ENCODE data around the gene MCOLN2. TPM values are rescaled to one million over a fixed set of nuclear protein-coding genes. Genes with fewer than 3 reads are reported as not detected.

Gene MCOLN2
- total RNA-seq, 1 experiment from 2014 or later = 11.3 TPM

GRCh38 chr1:85025940-85026339 lies 29.0 kb upstream of the MCOLN2 start:
- POLR2A ChIA-PET = no interaction called here
- Histone ChIP-seq H3K79me2 (ENCODE audit: insufficient read depth, low read length) (no peaks in the 10 kb centered on the region), H3K4me3 (replicated peaks in 1 of 2; ENCODE audit: low read depth in 1 of 2, low read length in 2 of 2) (no peak overlapping the region), H3K9ac (ENCODE audit: low read length) (no peak overlapping the region), H4K20me1 (ENCODE audit: insufficient read depth) (no peaks in the 10 kb centered on the region), H3K9me2 (ENCODE audit: insufficient read depth) (no peaks in the 10 kb centered on the region), H2AFZ (ENCODE audit: low read depth, low read length, poor library complexity, severe bottlenecking) (no peak overlapping the region), H3K27me3 (ENCODE audit: insufficient read depth, low read length) (no peaks in the 10 kb centered on the region), H3K4me1 (ENCODE audit: control insufficient read depth in 1 of 2, insufficient read depth in 2 of 2, low read length in 2 of 2) (no peaks in the 10 kb centered on the region), H3K36me3 (ENCODE audit: control insufficient read depth in 1 of 2, insufficient read depth in 2 of 2, low read length in 2 of 2) (peaks cover 0 to 5% of the 10 kb centered on the region in 2 experiments; a peak in 1 of 4 replicates), H3K4me2 (ENCODE audit: low read length) (no peak overlapping the region), H3K27ac (ENCODE audit: low read depth, low read length) (no peak overlapping the region), H3K9me3 (ENCODE audit: control insufficient read depth in 1 of 2, insufficient read depth in 1 of 2, low read depth in 1 of 2, low read length in 2 of 2) (no peaks in the 10 kb centered on the region)
- DNase-seq (ENCODE audit: low read depth, low spot score) (no peak), ATAC-seq (no peak)
- CTCF ChIA-PET = interaction anchor here (1.4 to 2.9 kb wide), 2 partner anchors 78 to 81 kb away, joined by 3 to 15 read pairs; no protein-coding TSS in a partner anchor
- RAD21 ChIA-PET (ENCODE audit: low non-redundant PET in 1 of 2, low total read pairs in 2 of 2, uncharacterized antibody in 2 of 2, unreplicated experiment in 2 of 2) = no interaction called here
- no TSS peak for BruUV-seq (replicated peaks)
- TF ChIP-seq, protein P1, sequence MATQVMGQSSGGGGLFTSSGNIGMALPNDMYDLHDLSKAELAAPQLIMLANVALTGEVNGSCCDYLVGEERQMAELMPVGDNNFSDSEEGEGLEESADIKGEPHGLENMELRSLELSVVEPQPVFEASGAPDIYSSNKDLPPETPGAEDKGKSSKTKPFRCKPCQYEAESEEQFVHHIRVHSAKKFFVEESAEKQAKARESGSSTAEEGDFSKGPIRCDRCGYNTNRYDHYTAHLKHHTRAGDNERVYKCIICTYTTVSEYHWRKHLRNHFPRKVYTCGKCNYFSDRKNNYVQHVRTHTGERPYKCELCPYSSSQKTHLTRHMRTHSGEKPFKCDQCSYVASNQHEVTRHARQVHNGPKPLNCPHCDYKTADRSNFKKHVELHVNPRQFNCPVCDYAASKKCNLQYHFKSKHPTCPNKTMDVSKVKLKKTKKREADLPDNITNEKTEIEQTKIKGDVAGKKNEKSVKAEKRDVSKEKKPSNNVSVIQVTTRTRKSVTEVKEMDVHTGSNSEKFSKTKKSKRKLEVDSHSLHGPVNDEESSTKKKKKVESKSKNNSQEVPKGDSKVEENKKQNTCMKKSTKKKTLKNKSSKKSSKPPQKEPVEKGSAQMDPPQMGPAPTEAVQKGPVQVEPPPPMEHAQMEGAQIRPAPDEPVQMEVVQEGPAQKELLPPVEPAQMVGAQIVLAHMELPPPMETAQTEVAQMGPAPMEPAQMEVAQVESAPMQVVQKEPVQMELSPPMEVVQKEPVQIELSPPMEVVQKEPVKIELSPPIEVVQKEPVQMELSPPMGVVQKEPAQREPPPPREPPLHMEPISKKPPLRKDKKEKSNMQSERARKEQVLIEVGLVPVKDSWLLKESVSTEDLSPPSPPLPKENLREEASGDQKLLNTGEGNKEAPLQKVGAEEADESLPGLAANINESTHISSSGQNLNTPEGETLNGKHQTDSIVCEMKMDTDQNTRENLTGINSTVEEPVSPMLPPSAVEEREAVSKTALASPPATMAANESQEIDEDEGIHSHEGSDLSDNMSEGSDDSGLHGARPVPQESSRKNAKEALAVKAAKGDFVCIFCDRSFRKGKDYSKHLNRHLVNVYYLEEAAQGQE (IDR thresholded peaks at IDR 0.05; ENCODE audit: low read depth) = no peak
- intact Hi-C loops (cut with micrococcal nuclease) = no loop called here

DNA sequence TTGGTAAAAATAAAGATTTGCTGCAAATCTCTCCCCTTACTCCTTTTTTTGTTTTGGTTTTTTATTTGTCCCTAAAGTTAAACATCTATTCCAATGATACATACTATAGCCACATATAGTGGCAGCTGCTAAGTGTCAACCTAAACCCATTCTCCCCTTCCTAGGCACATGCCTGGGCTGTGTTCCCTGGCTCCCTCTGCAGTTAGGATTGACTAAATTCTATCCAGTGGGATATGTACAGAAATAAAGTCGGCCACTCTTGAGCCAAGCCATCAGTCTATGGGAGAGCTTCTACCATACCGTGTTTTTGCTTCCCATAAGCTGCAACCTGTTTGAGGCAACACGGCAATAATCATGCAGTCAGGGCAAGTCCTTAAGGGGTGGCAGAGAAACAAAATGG lies 27.8 kb upstream of the MCOLN2 start:
- RAD21 ChIA-PET (ENCODE audit: low non-redundant PET in 1 of 2, low total read pairs in 2 of 2, uncharacterized antibody in 2 of 2, unreplicated experiment in 2 of 2) = no interaction called here
- Histone ChIP-seq H3K79me2 (ENCODE audit: insufficient read depth, low read length) (no peaks in the 10 kb centered on the region), H3K9ac (ENCODE audit: low read length) (no peak overlapping the region), H3K27ac (ENCODE audit: low read depth, low read length) (no peak overlapping the region), H3K4me2 (ENCODE audit: low read length) (no peak overlapping the region), H2AFZ (ENCODE audit: low read depth, low read length, poor library complexity, severe bottlenecking) (no peak overlapping the region), H3K9me3 (ENCODE audit: control insufficient read depth in 1 of 2, insufficient read depth in 1 of 2, low read depth in 1 of 2, low read length in 2 of 2) (no peaks in the 10 kb centered on the region), H3K36me3 (ENCODE audit: control insufficient read depth in 1 of 2, insufficient read depth in 2 of 2, low read length in 2 of 2) (peaks cover 0 to 5% of the 10 kb centered on the region in 2 experiments; a peak in 1 of 4 replicates), H3K4me3 (replicated peaks in 1 of 2; ENCODE audit: low read depth in 1 of 2, low read length in 2 of 2) (no peak overlapping the region), H3K4me1 (ENCODE audit: control insufficient read depth in 1 of 2, insufficient read depth in 2 of 2, low read length in 2 of 2) (no peaks in the 10 kb centered on the region), H4K20me1 (ENCODE audit: insufficient read depth) (no peaks in the 10 kb centered on the region), H3K27me3 (ENCODE audit: insufficient read depth, low read length) (no peaks in the 10 kb centered on the region), H3K9me2 (ENCODE audit: insufficient read depth) (no peaks in the 10 kb centered on the region)
- DNase-seq (ENCODE audit: low read depth, low spot score) (no peak), ATAC-seq (peak; percentile 80)
- no TSS peak for BruUV-seq (replicated peaks)
- TF ChIP-seq EZH2phosphoT487 (IDR thresholded peaks at IDR 0.05; ENCODE audit: borderline replicate concordance) = no peak
- TF ChIP-seq EGR1 (IDR thresholded peaks at IDR 0.05; ENCODE audit: low read depth) = no peak
- no peak for TF ChIP-seq EZH2 (IDR thresholded peaks at IDR 0.05)
- TF ChIP-seq MAX (IDR thresholded peaks at IDR 0.05) = peak; percentile 37; the same call in 1 of the 2 replicates
- TF ChIP-seq RAD21 (IDR thresholded peaks at IDR 0.05; ENCODE audit: low read depth) = peak; percentile 32
- peak; percentile 15 to 23 (median 22); a peak in 3 of 6 replicates for TF ChIP-seq CTCF (IDR thresholded peaks at IDR 0.05 in 2 of 3, conservative IDR thresholded peaks at IDR 0.05 in 1 of 3; ENCODE audit: borderline replicate concordance in 1 of 3, insufficient read depth in 1 of 3, low read depth in 2 of 3, low read length in 2 of 3)
- intact Hi-C loops (cut with micrococcal nuclease) = no loop called here
- POLR2A ChIA-PET = no interaction called here
- CTCF ChIA-PET = interaction anchor here (1.4 to 2.9 kb wide), 2 partner anchors 77 to 80 kb away, joined by 3 to 15 read pairs; no protein-coding TSS in a partner anchor
